Measurements from ENCODE around the gene SMOC2.

- TF ChIP-seq, protein P1, sequence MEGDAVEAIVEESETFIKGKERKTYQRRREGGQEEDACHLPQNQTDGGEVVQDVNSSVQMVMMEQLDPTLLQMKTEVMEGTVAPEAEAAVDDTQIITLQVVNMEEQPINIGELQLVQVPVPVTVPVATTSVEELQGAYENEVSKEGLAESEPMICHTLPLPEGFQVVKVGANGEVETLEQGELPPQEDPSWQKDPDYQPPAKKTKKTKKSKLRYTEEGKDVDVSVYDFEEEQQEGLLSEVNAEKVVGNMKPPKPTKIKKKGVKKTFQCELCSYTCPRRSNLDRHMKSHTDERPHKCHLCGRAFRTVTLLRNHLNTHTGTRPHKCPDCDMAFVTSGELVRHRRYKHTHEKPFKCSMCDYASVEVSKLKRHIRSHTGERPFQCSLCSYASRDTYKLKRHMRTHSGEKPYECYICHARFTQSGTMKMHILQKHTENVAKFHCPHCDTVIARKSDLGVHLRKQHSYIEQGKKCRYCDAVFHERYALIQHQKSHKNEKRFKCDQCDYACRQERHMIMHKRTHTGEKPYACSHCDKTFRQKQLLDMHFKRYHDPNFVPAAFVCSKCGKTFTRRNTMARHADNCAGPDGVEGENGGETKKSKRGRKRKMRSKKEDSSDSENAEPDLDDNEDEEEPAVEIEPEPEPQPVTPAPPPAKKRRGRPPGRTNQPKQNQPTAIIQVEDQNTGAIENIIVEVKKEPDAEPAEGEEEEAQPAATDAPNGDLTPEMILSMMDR (IDR thresholded peaks at IDR 0.05) = no peak
- TF ChIP-seq POLR2A (IDR thresholded peaks at IDR 0.05) = no peak
Measured at GRCh38 chr6:168631564-168631963, 190.6 kb downstream of the SMOC2 start.

All from tibial nerve (tissue), 3 donors.